Posterior cingulate gyrus (tissue), 11 donors: ENCODE measurements around the gene PLBD1.
A peak's percentile ranks its signal among the peaks of the same experiment; 100 is the strongest.

ENCODE experiments used
- DNase-seq, 10 donors: peaks; one replicate each; pipeline versions ENCODE4 v3.0.0 to v3.0.0-alpha.2; 2020 to 2021; ENCODE audit warnings: mixed read lengths in 3 of 10
- intact Hi-C: fragments of 100-400 bp; cut with DNase I; formaldehyde crosslinking; loops from one replicate; pipeline ENCODE4 v1.15.1; 2023

Gene PLBD1

GRCh38 chr12:14571779-14572178 lies 4.1 kb upstream of the PLBD1 start:
- intact Hi-C loops: no loop called here

GRCh38 chr12:14570231-14570630 lies 2.5 kb upstream of the PLBD1 start:
- intact Hi-C loops: no loop called here
- no peak for DNase-seq

More at GRCh38 chr12:14571779-14572178, 4.1 kb upstream of the PLBD1 start:
- no peak for DNase-seq

GRCh38 chr12:14564336-14564959 lies 3.2 kb downstream of the PLBD1 start:
- intact Hi-C loops: no loop called here
- no peak for DNase-seq

- intact Hi-C loops: no loop called here
These were observed 4.6 kb downstream of the PLBD1 start for GRCh38 chr12:14563046-14563445.

GRCh38 chr12:14562279-14562678 lies 5.4 kb downstream of the PLBD1 start:
- intact Hi-C loops: no loop called here
- DNase-seq: no peak

More at GRCh38 chr12:14563046-14563445, 4.6 kb downstream of the PLBD1 start:
- DNase-seq: no peak

- DNase-seq: no peak
- intact Hi-C loops: no loop called here
These were observed 5.9 kb downstream of the PLBD1 start for GRCh38 chr12:14561677-14562238.

- no peak for DNase-seq
- intact Hi-C loops: no loop called here
These were observed 6.6 kb downstream of the PLBD1 start for GRCh38 chr12:14560904-14561574.

- intact Hi-C loops: no loop called here
- DNase-seq: no peak
These were observed 9.2 kb downstream of the PLBD1 start for GRCh38 chr12:14558473-14558959.

- intact Hi-C loops: no loop called here
- no peak for DNase-seq
These were observed 9.7 kb downstream of the PLBD1 start for GRCh38 chr12:14557966-14558365.

GRCh38 chr12:14554281-14555007 lies 13.2 kb downstream of the PLBD1 start:
- DNase-seq: peak; percentile 17 to 92 (median 46)
- intact Hi-C loops: no loop called here

- no peak for DNase-seq
- intact Hi-C loops: loop anchor here (10.0 kb wide), 1 partner anchor 324 kb away; no protein-coding TSS in a partner anchor
These were observed 19.1 kb downstream of the PLBD1 start for GRCh38 chr12:14548609-14549008.

GRCh38 chr12:14547571-14547970 lies 20.1 kb downstream of the PLBD1 start:
- DNase-seq: no peak
- intact Hi-C loops: loop anchor here (10.0 kb wide), 1 partner anchor 323 kb away; no protein-coding TSS in a partner anchor

- intact Hi-C loops: loop anchor here (10.0 kb wide), 1 partner anchor 321 kb away; no protein-coding TSS in a partner anchor
- no peak for DNase-seq
These were observed 22.2 kb downstream of the PLBD1 start for GRCh38 chr12:14545144-14546124.

- intact Hi-C loops: loop anchor here (10.0 kb wide), 1 partner anchor 316 kb away; no protein-coding TSS in a partner anchor
- DNase-seq: no peak
These were observed 26.8 kb downstream of the PLBD1 start for GRCh38 chr12:14540801-14541462.

- intact Hi-C loops: no loop called here
- DNase-seq: no peak
These were observed 30.6 kb downstream of the PLBD1 start for GRCh38 chr12:14537088-14537487.

- no peak for DNase-seq
- intact Hi-C loops: no loop called here
These were observed 35.5 kb downstream of the PLBD1 start for GRCh38 chr12:14532152-14532551.

GRCh38 chr12:14525964-14526363 lies 41.7 kb downstream of the PLBD1 start:
- DNase-seq: no peak
- intact Hi-C loops: no loop called here

GRCh38 chr12:14521822-14522221 lies 45.9 kb downstream of the PLBD1 start:
- intact Hi-C loops: no loop called here
- DNase-seq: no peak

GRCh38 chr12:14514946-14515345 lies 52.7 kb downstream of the PLBD1 start:
- intact Hi-C loops: no loop called here
- no peak for DNase-seq
